Ovary (tissue), 9 donors: ENCODE measurements around the gene OR4F6. TPM values are rescaled to one million over a fixed set of nuclear protein-coding genes. Genes with fewer than 3 reads are reported as not detected.

Source experiments
- DNase-seq, 5 donors: peaks; one replicate each; pipeline ENCODE4 v3.0.0-alpha.2; 2019 to 2020
- H3K27ac ChIP-seq, 2 donors: fragments of 200-600 bp; one replicate each; pipeline versions ENCODE4 v1.5.1 to v1.8.0; 2019 to 2022
- H3K27me3 ChIP-seq: fragments of 200-600 bp; one replicate; pipeline ENCODE4 v1.8.0; 2022
- H3K36me3 ChIP-seq: fragments of 200-600 bp; sonication (generic); one replicate; pipeline ENCODE4 v1.5.1; 2019
- H3K4me1 ChIP-seq: one replicate; pipeline ENCODE4 v1.8.1; 2013; ENCODE audit warnings: mild to moderate bottlenecking, moderate library complexity; ENCODE audit not compliant: insufficient read depth
- H3K4me3 ChIP-seq: fragments of 200-600 bp; sonication (generic); one replicate; pipeline ENCODE4 v1.5.1; 2017
- H3K9me3 ChIP-seq, 2 donors: fragments of 200-600 bp in 1 of 2; sonication (generic) in 1 of 2; one replicate each; pipeline versions ENCODE4 v1.5.1 to v1.8.1; 2013 to 2019; ENCODE audit warnings: mild to moderate bottlenecking in 1 of 2, moderate library complexity in 1 of 2
- EP300 ChIP-seq: sonication (generic); formaldehyde crosslinking; IDR thresholded peaks from one replicate; pipeline ENCODE4 v1.6.1; 2017; ENCODE audit warnings: antibody characterized with exemption
- POLR2A ChIP-seq: fragments of 450-650 bp; IDR thresholded peaks from one replicate; pipeline ENCODE4 v1.6.1; 2017; ENCODE audit warnings: antibody characterized with exemption, mild to moderate bottlenecking, moderate library complexity
- WGBS, 3 donors: extraction: QIAGEN DNeasy Blood & Tissue Kit in 1 of 3; methylation state at CpG; one replicate each; pipeline versions ENCODE4 v1.1.5 to v1.1.7; 2013 to 2017; 5-methylcytosine and 5-hydroxymethylcytosine counted together
- intact Hi-C, 4 donors: fragments of 100-400 bp; cut with DNase I; formaldehyde crosslinking; loops; one replicate each; pipeline versions ENCODE4 v1.11.0 to v1.15.1; 2022 to 2023
- polyA plus RNA-seq, 2 donors: library from polyadenylated mRNA; stranded (reverse); fragments of 200-250 nt in 1 of 2; fragments of 350-450 nt in 1 of 2; fragmentation: Illumina TruSeq in 1 of 2; extraction: RNeasy Lipid Tissue Mini Kit (QIAGEN cat#74804) in 1 of 2; gene quantifications; one replicate each; pipeline ENCODE4 v1.2.3, GENCODE V29; 2013 to 2014
- small RNA-seq: library from RNA; depleted of rRNA; stranded (forward); fragments of <200 nt; gene quantifications from one replicate; pipeline ENCODE3, GENCODE V24; 2016
- total RNA-seq, 7 donors: library from RNA; depleted of rRNA in 2 of 7; stranded (reverse); fragments of >200 nt in 2 of 7; fragmentation: NEBNext Ultra II Directional in 3 of 7; extraction: Animal tissue kit (Norgen Biotek cat#: 25700) in 3 of 7; gene quantifications; one replicate each; pipeline versions ENCODE4 v1.1.0 to v1.2.4, GENCODE V29; 2016 to 2023
- TF ChIP-seq, protein P1 (sequence below), 3 donors: fragments of 450-650 bp in 2 of 3; fragments of 200-600 bp in 1 of 3; IDR thresholded peaks; one replicate each; pipeline versions ENCODE4 v1.5.1 to v1.8.0; 2016 to 2022; ENCODE audit warnings: antibody characterized with exemption in 3 of 3, mild to moderate bottlenecking in 1 of 3
- donor health status: DM: no; HTN: no; CAD: no; lungs with moderate emphysema.
- donor health status: DM: no; HTN: no; CAD: no.
- donor health status: Bipolar disorder and iron deficiency.
- donor health status: DM: yes; HTN: yes; CAD: no.
- donor health status: DM: no; HTN: no; CAD: no.
- donor health status: DM: yes; HTN: yes; CAD: no.

Gene OR4F6
- total and polyA plus RNA-seq, 9 donors = not detected

- DNase-seq = no peak
- Histone ChIP-seq H3K27ac (no peak overlapping the region), H3K4me1 (no peaks in the 10 kb centered on the region), H3K36me3 (no peaks in the 10 kb centered on the region), H3K4me3 (no peak overlapping the region), H3K9me3 (no peaks in the 10 kb centered on the region), H3K27me3 (no peaks in the 10 kb centered on the region)
- intact Hi-C loops = no loop called here
- TF ChIP-seq POLR2A = no peak
- TF ChIP-seq EP300 = no peak
- TF ChIP-seq, protein P1, sequence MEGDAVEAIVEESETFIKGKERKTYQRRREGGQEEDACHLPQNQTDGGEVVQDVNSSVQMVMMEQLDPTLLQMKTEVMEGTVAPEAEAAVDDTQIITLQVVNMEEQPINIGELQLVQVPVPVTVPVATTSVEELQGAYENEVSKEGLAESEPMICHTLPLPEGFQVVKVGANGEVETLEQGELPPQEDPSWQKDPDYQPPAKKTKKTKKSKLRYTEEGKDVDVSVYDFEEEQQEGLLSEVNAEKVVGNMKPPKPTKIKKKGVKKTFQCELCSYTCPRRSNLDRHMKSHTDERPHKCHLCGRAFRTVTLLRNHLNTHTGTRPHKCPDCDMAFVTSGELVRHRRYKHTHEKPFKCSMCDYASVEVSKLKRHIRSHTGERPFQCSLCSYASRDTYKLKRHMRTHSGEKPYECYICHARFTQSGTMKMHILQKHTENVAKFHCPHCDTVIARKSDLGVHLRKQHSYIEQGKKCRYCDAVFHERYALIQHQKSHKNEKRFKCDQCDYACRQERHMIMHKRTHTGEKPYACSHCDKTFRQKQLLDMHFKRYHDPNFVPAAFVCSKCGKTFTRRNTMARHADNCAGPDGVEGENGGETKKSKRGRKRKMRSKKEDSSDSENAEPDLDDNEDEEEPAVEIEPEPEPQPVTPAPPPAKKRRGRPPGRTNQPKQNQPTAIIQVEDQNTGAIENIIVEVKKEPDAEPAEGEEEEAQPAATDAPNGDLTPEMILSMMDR (IDR thresholded peaks at IDR 0.05) = no peak
- WGBS, 3 donors = 73% methylated on average over 1 of the region's 1 CpG
These were observed 49.0 kb downstream of the OR4F6 start for GRCh38 chr15:101852356-101852755.

Small RNA genes lying within 50 kb of the gene (small RNA-seq; reads per million reads assigned to genes)
- gene RN7SL209P = not detected

Other genes with a start within 250 kb of the OR4F6 start
- 10 to 100 TPM; 46.0 to 76.9 (median 57.3) TPM for gene TM2D3, start 151.1 kb upstream of the OR4F6 start, total RNA-seq
- gene TM2D3, start 151.1 kb upstream of the OR4F6 start, polyA plus RNA-seq = 10 to 100 TPM; 46.5 to 70.7 TPM
- gene TARS3, start 79.0 kb upstream of the OR4F6 start, total RNA-seq = 10 to 100 TPM; 11.9 to 23.5 (median 15.9) TPM
- gene TARS3, start 79.0 kb upstream of the OR4F6 start, polyA plus RNA-seq = 10 to 100 TPM; 10.1 to 15.3 TPM
- gene OR4F15, start 8.7 kb downstream of the OR4F6 start, total RNA-seq = not detected
- not detected for gene OR4F15, start 8.7 kb downstream of the OR4F6 start, polyA plus RNA-seq